IPS-NIHi7 (cell line): ENCODE measurements around the gene ZSCAN1.

ENCODE experiments used
- DNase-seq: peaks from one replicate; pipeline ENCODE4 v3.0.0; 2012; ENCODE audit warnings: mixed read lengths; ENCODE audit errors: extremely low spot score

Gene ZSCAN1

GRCh38 chr19:58083021-58083420, 49.2 kb downstream of the ZSCAN1 start:
- DNase-seq = no peak

GRCh38 chr19:58084596-58085347, 50.9 kb downstream of the ZSCAN1 start:
- DNase-seq = no peak

DNA sequence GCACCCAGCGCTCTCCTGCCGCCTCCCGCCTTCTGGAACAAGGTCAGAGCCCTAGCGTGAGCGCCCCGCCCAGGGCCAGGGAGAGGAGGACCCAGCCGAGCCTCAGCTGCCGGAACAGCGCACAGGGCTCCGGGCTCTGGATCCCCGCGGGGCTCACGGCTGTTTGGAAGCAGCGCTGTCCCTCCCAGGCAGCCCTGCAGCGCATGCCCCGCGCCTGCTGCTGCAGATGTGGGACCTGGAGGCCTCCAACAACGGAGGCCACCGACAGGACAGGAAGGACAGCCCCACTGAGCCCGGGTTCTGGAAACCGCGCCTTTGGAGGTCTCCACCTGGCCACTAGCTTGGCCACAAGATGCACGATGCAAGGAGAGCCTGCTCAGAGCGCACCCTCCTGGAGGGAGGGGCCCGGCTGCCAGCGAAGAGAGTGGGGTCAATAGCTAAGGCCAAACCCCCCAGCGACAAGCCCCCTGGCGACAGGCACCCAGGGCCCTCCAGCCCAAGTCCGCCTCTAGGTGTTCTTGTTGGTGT, 51.6 kb downstream of the ZSCAN1 start:
- DNase-seq = no peak

- no peak for DNase-seq
These were observed 53.2 kb downstream of the ZSCAN1 start for GRCh38 chr19:58086825-58087710.

- no peak for DNase-seq
These were observed 54.8 kb downstream of the ZSCAN1 start for GRCh38 chr19:58088521-58089052.

DNA sequence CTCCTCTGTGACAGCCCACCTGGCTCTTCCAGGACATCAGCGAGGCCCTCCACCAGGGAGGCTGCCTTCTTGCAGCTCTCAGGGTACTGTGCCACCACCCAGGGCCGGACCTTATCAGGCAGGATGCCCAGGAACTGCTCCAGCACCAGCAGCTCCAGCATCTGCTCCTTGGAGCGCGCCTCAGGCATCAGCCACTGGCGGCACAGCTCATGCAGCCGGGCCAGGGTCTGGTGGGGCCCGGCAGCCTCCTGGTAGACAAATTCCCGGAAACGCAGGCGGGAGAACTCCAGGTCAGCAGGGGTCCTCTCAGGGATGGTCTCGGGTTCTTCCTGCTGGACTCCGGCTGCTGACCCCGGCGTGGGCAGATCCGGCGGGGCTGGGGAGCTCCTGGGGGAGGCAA, 56.0 kb downstream of the ZSCAN1 start:
- no peak for DNase-seq

GRCh38 chr19:58091251-58091995, 57.6 kb downstream of the ZSCAN1 start:
- DNase-seq = no peak

DNA sequence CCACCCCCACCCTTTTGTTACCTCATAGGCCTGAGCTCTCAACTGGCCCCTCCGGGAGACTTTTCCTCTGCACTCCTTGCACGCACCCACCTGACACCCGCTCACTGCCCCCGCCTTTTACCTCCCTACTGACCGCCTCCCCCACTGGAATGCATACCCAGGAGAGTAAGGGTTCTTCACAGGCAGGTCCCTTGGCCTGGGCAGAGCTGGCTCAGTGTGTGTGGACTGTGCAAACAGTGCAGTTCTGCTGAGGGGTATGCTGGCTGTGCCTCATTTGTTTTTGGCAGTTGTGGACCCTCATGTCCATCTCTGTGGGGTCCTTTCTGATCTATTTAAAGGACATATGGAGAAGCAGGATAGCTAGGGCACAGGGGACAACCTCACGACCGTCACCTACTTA, 59.2 kb downstream of the ZSCAN1 start:
- DNase-seq = no peak

DNA sequence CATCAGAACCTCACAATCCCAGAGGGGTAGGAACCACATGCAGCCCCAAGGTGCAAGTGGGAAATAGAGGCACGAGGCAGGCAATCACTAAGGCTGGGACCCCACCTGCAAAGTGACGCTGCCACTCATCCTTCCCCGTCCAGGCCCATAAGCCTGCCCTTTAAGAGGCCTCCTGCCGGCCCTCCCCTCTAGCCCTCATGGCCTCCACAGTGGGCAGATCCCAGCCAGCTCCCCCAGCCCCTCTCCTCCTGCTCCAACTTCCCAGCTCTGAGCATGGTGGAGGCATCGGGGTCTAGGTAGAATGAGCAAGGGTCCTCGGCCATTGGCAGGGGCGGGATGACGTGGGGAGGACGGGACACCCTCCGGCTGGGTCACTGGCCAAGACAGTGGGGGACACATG, 61.5 kb downstream of the ZSCAN1 start:
- DNase-seq = no peak

DNA sequence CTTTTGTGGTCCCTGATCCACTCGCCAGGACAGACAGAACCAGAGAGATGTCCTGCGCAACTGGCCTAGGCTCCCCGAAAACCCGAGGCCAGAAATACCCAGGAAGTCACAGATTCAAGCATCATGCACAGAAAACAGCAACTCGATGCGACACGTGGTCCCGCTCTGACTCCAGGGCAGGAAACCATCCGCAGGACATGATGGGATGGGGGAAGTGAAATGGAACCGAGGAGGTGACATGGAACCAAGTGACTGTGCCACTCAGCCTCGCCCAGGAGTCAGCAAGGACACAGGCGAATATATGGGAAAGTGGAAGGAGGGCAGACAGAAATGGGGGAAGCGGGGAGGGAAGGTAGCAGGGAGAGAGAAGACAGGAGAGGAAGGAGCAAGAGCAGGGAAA, 63.1 kb downstream of the ZSCAN1 start:
- no peak for DNase-seq

DNA sequence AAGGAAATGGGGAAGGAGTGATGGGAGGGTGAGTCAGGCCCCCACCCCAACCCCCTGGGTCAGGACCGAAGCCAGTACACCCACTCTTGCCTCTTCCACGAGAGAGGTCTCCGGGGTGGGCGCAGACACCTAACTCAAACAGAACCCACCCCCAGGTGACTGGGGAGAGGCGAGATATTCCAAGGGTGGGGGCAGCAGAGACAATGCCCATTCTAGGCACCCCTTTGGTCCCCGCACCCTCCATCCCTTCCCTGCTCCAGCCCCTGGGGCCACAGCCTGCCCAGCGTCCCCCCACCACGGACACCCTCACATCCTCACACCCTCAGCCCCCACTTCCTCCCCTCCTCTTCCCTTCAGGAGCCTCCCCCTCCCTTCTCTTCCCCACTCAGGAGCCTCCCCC, 63.5 kb downstream of the ZSCAN1 start:
- DNase-seq = no peak

- peak; percentile 100 for DNase-seq
These were observed 64.2 kb downstream of the ZSCAN1 start, which contains the start of gene ZSCAN18 for GRCh38 chr19:58097781-58098681. ZSCAN18 (minus strand) TSS chr19:58098231; CDS start chr19:58090267, 7,964 bp downstream.

DNA sequence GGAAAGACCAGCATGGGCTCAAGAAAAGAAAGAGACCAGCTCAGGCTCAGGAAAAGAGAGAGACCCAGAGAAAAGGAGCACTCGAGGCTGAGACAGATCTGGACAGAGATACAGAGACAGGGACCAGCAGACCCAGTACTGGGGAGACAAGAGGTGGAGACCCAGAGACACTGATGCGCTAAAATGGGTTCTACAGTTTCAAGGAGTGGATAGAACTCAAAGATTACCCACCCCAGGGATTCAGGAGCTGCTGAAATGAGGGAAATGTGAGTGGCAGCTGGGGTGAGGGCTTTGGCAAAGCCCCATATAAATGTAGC, 64.8 kb downstream of the ZSCAN1 start:
- no peak for DNase-seq
